ENCODE data around the gene NUTM2E. TPM values are rescaled to one million over a fixed set of nuclear protein-coding genes. Genes with fewer than 3 reads are reported as not detected.

Gene NUTM2E, protein sequence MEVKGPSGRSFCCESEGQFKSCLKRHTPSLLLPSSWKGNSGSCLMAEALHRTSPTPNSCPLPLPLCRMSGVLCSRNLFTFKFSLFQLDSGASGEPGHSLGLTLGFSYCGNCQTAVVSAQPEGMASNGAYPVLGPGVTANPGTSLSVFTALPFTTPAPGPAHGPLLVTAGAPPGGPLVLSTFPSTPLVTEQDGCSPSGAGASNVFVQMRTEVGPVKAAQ (N-terminal part only)
- 0.05 TPM in 1 of 2 replicates, not detected in the other for total RNA-seq

DNA sequence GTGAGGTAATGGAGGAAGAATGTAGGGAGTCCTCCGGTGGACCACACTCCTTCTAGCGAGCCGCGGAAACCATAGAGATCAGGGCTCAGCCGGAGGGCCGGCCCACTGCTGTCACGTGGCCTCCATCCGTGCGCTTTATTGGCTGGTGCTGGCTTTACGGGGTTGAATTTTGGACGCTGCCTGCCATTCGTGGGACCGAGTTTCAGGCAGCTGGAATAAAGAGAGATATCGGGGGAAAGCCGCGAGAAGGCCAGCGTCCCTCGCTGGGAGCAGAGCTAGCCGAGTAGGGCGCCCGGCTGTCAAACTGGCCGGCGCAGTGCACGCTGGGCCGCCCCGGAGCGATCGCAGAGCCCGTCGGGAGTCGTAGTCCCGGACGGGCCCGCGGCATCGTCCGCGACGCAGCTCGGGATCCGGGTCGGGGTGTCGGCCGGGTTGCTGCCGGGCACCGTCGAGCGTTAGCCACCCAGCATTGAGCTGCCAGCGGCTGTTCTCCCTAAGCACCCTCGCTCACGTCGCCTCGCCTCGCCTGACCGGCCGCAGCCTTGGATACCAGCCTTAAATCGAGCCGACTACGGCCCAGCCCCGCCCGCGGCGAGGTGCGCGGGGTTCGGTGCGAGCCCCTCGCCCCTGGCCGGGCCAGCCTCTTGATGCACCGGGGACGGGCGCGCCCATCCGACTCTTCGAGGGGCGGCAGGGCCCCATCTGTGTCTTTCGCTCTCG lies at the start of gene NUTM2E:
NUTM2E (plus strand) TSS at position 244 of the 720 bp plus-strand sequence. CDS start 15,002 bp downstream, outside the sequence.

Other genes with a start within 250 kb of the NUTM2E start
- gene SFTPA1, start 215.8 kb upstream of the NUTM2E start, total RNA-seq: not detected in 2 replicates
- gene NUTM2B, start 123.5 kb upstream of the NUTM2E start, total RNA-seq: 0.27 TPM in 1 of 2 replicates, not detected in the other
- not detected in 2 replicates for gene SFTPD, start 122.4 kb downstream of the NUTM2E start, total RNA-seq